HCT116 (cell line): ENCODE data around the gene UBE3C. TPM values are rescaled to one million over a fixed set of nuclear protein-coding genes. Genes with fewer than 3 reads are reported as not detected.
"Not testable (repeated sequence)": the region's sequence is repeated elsewhere in the genome, so short reads cannot be mapped to it uniquely, and the experiment has no call there.

Experiments
- ATAC-seq: fragments of 200-7000 bp; cut with Tn5 transposase; 2 replicates; pipeline ENCODE4 v1.9.1; 2020; ENCODE audit warnings: mild to moderate bottlenecking, moderate library complexity
- BruUV-seq: library from RNA; stranded (reverse); fragments of 400-500 nt; replicated peaks from 2 replicates; lab custom pipeline; 2021; lab: Mats Ljungman, UMichigan
- CTCF ChIA-PET: fragments of 300-600 bp; sonication (Branson Sonifier 250); formaldehyde crosslinking; loops from one replicate; lab custom pipeline; 2021; ENCODE audit warnings: antibody characterized with exemption; lab: Charles Lee
- POLR2A ChIA-PET: fragments of 300-600, 350-600 bp; sonication (Branson Sonifier 250); formaldehyde crosslinking; loops from one replicate; lab custom pipeline; 2021; ENCODE audit warnings: antibody characterized with exemption; lab: Charles Lee
- RAD21 ChIA-PET, 2 experiments: fragments of 300-600 bp; sonication (Branson Sonifier 250); formaldehyde crosslinking; loops; one replicate each; lab custom pipeline; 2023; ENCODE audit warnings: low total read pairs in 2 of 2; ENCODE audit not compliant: uncharacterized antibody in 2 of 2, unreplicated experiment in 2 of 2, low non-redundant PET in 1 of 2; lab: Charles Lee
- DNase-seq: peaks from one replicate; pipeline ENCODE4 v3.0.0-alpha.2; 2010; ENCODE audit warnings: low read depth, low spot score
- H2AFZ ChIP-seq: fragments of 200-600 bp; shearing (Covaris generic), sonication (generic); 2 replicates; pipeline ENCODE4 v1.6.1; 2017; ENCODE audit warnings: low read depth, mixed run types, mixed read lengths, antibody characterized with exemption, low read length; ENCODE audit not compliant: poor library complexity, severe bottlenecking
- H3K27ac ChIP-seq: 2 replicates; pipeline ENCODE4 v1.5.1; 2012; ENCODE audit warnings: low read depth, low read length
- H3K27me3 ChIP-seq: fragments of 200-600 bp; sonication (generic); 2 replicates; pipeline ENCODE4 v1.6.1; 2016; ENCODE audit warnings: mixed run types, low read length, mixed read lengths; ENCODE audit not compliant: insufficient read depth
- H3K36me3 ChIP-seq, 2 experiments: fragments of 200-500 bp in 1 of 2; fragments of 200-600 bp in 1 of 2; sonication (Bioruptor generic) in 1 of 2; sonication (generic) in 1 of 2; 2 replicates each; pipeline versions ENCODE4 v1.5.1 to v1.6.1; 2014 to 2016; ENCODE audit warnings: low read length in 2 of 2, inconsistent platforms in 1 of 2, mixed read lengths in 1 of 2, mixed run types in 1 of 2; ENCODE audit not compliant: insufficient read depth in 2 of 2, control insufficient read depth in 1 of 2
- H3K4me1 ChIP-seq, 2 experiments: fragments of 200-600 bp in 1 of 2; sonication (generic) in 1 of 2; 2 replicates each; pipeline versions ENCODE4 v1.5.1 to v1.6.1; 2012 to 2017; ENCODE audit warnings: low read length in 2 of 2, inconsistent platforms in 1 of 2, mild to moderate bottlenecking in 1 of 2, mixed read lengths in 1 of 2, mixed run types in 1 of 2, moderate library complexity in 1 of 2; ENCODE audit not compliant: insufficient read depth in 2 of 2, control insufficient read depth in 1 of 2
- H3K4me2 ChIP-seq: fragments of 200-600 bp; sonication (generic); 2 replicates; pipeline ENCODE4 v1.6.1; 2017; ENCODE audit warnings: mixed run types, low read length, mixed read lengths
- H3K4me3 ChIP-seq, 2 experiments: fragments of 200-600 bp in 1 of 2; sonication (generic) in 1 of 2; replicated peaks in 1 of 2; 2 replicates each; pipeline ENCODE4 v1.5.1; 2011 to 2016; ENCODE audit warnings: low read length in 2 of 2, control low read depth in 1 of 2, low read depth in 1 of 2, mild to moderate bottlenecking in 1 of 2, mixed read lengths in 1 of 2, mixed run types in 1 of 2
- H3K79me2 ChIP-seq: fragments of 200-600 bp; sonication (generic); 2 replicates; pipeline ENCODE4 v1.6.1; 2017; ENCODE audit warnings: mild to moderate bottlenecking, mixed run types, low read length, moderate library complexity, mixed read lengths; ENCODE audit not compliant: insufficient read depth
- H3K9ac ChIP-seq: fragments of 200-600 bp; sonication (generic); 2 replicates; pipeline ENCODE4 v1.6.1; 2016; ENCODE audit warnings: low read length, mixed read lengths
- H3K9me2 ChIP-seq: fragments of 200-600 bp; sonication (generic), shearing (Covaris generic); 2 replicates; pipeline ENCODE4 v1.6.1; 2017; ENCODE audit warnings: mixed run types, mild to moderate bottlenecking, moderate library complexity; ENCODE audit not compliant: insufficient read depth
- H3K9me3 ChIP-seq, 2 experiments: fragments of 200-500 bp in 1 of 2; fragments of 200-600 bp in 1 of 2; sonication (Bioruptor generic) in 1 of 2; sonication (generic) in 1 of 2; 2 replicates each; pipeline ENCODE4 v1.6.1; 2014 to 2017; ENCODE audit warnings: low read length in 2 of 2, mixed read lengths in 2 of 2, inconsistent platforms in 1 of 2, low read depth in 1 of 2, mild to moderate bottlenecking in 1 of 2, mixed run types in 1 of 2, moderate library complexity in 1 of 2; ENCODE audit not compliant: control insufficient read depth in 1 of 2, insufficient read depth in 1 of 2
- H4K20me1 ChIP-seq: fragments of 200-600 bp; sonication (generic), shearing (Covaris generic); 2 replicates; pipeline ENCODE4 v1.6.1; 2017; ENCODE audit warnings: mixed run types, mild to moderate bottlenecking, moderate library complexity; ENCODE audit not compliant: insufficient read depth
- CBX3 ChIP-seq: IDR thresholded peaks from 2 replicates; pipeline ENCODE4 v1.6.1; 2012; ENCODE audit warnings: low read depth
- CEBPB ChIP-seq: IDR thresholded peaks from 2 replicates; pipeline ENCODE4 v1.6.1; 2012; ENCODE audit warnings: low read depth
- ELF1 ChIP-seq: IDR thresholded peaks from 2 replicates; pipeline ENCODE4 v1.6.1; 2012; ENCODE audit warnings: low read depth, borderline replicate concordance
- EZH2 ChIP-seq: fragments of 200-600 bp; sonication (generic); IDR thresholded peaks from 2 replicates; pipeline ENCODE4 v1.6.1; 2017; ENCODE audit warnings: antibody characterized with exemption, mixed run types
- EZH2phosphoT487 ChIP-seq: fragments of 200-600 bp; IDR thresholded peaks from 2 replicates; pipeline ENCODE4 v1.6.1; 2018; ENCODE audit warnings: antibody characterized with exemption, borderline replicate concordance
- FOSL1 ChIP-seq: IDR thresholded peaks from 2 replicates; pipeline ENCODE4 v1.6.1; 2012; ENCODE audit warnings: low read depth
- JUND ChIP-seq: IDR thresholded peaks from 2 replicates; pipeline ENCODE4 v1.6.1; 2012
- POLR2A ChIP-seq: IDR thresholded peaks from 2 replicates; pipeline ENCODE4 v1.7.0; 2011; ENCODE audit warnings: borderline replicate concordance; ENCODE audit not compliant: insufficient read depth, insufficient read length; ENCODE audit errors: extremely low read depth
- POLR2AphosphoS5 ChIP-seq: IDR thresholded peaks from 2 replicates; pipeline ENCODE4 v1.6.1; 2011; ENCODE audit warnings: mild to moderate bottlenecking, low read depth, low read length, moderate library complexity
- RAD21 ChIP-seq: IDR thresholded peaks from 2 replicates; pipeline ENCODE4 v1.6.1; 2012; ENCODE audit warnings: low read depth, mild to moderate bottlenecking
- SIN3A ChIP-seq: IDR thresholded peaks from 2 replicates; pipeline ENCODE4 v1.6.1; 2012; ENCODE audit warnings: low read depth
- SP1 ChIP-seq: IDR thresholded peaks from 2 replicates; pipeline ENCODE4 v1.6.1; 2012; ENCODE audit warnings: low read depth
- SRF ChIP-seq: IDR thresholded peaks from 2 replicates; pipeline ENCODE4 v1.6.1; 2012; ENCODE audit warnings: low read depth
- YY1 ChIP-seq: IDR thresholded peaks from 2 replicates; pipeline ENCODE4 v1.6.1; 2011; ENCODE audit warnings: low read length, low read depth, moderate library complexity, mild to moderate bottlenecking; ENCODE audit not compliant: insufficient replicate concordance; ENCODE audit errors: extremely low read depth
- ZFX ChIP-seq: fragments of 450-650 bp; IDR thresholded peaks from 2 replicates; pipeline ENCODE4 v1.6.1; 2017
- ZNF274 ChIP-seq: fragments of 200-500 bp; sonication (Bioruptor generic); IDR thresholded peaks from 2 replicates; pipeline ENCODE4 v1.6.1; 2014; ENCODE audit warnings: mild to moderate bottlenecking, low read depth, low read length, inconsistent platforms
- intact Hi-C: fragments of 100-400 bp; cut with micrococcal nuclease; formaldehyde crosslinking; loops from 2 replicates; pipeline ENCODE4 v1.10.0; 2022
- total RNA-seq: library from RNA; stranded (reverse); gene quantifications from one replicate; pipeline ENCODE4 v1.2.1, GENCODE V29; 2021; ENCODE audit not compliant: unreplicated experiment
- TF ChIP-seq, protein P1 (sequence below): IDR thresholded peaks from 2 replicates; pipeline ENCODE4 v1.6.1; 2012
- TF ChIP-seq, protein P2 (sequence below): IDR thresholded peaks from 2 replicates; pipeline ENCODE4 v1.6.1; 2012; ENCODE audit warnings: low read depth

Gene UBE3C
- total RNA-seq, 1 experiment from 2014 or later: 68.3 TPM

DNA sequence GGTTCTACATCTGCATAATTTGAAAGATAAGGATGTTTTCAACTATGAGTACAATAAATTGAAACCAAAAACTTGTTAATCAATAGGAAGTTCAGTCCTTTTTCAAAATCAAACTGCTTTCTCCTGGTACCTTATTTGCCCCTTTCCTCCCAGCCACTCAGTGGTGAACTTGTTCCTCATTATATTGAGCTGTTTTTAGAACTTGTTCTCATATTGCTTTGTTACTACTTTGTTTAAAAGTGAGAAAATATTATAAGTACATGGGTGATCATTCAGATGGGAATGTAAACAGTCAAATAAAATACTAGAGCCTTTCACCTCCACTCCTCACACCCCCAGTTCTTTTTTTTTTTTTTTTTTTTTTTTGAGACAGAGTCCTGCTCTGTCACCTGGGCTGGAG lies 17.2 kb downstream of the UBE3C start (continued):
- TF ChIP-seq EZH2: no peak
- TF ChIP-seq ELF1: no peak

DNA sequence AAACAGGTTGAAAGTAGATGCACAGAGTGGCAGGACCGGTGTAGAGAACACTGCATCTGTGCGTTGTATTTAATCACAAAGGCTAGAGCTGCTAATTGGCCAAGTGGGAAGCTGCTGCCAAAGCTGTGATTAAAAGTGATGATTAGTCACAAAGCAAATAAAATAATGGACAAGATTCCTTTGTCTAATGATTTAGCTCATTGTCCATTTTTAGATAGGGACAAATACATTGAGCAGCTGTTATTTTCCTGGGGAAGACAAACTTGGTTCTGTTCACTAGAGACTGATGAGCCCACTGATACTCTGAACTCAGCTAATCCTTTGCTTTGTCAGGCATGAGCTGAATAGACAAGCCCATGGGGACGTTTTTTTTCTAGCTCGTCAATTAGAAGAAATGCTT lies 19.7 kb downstream of the UBE3C start:
- H3K9ac ChIP-seq: no peak overlapping the region
- peaks cover 0 to 4% of the 10 kb centered on the region in 2 experiments; a peak in 1 of 4 replicates for H3K36me3 ChIP-seq
- H3K4me1 ChIP-seq: peaks cover 0 to 8% of the 10 kb centered on the region in 2 experiments; a peak in 1 of 4 replicates
- no peaks in the 10 kb centered on the region for H3K9me2 ChIP-seq
- peaks cover 47% of the 10 kb centered on the region; the same call in 1 of the 2 replicates for H4K20me1 ChIP-seq
- DNase-seq (no peak), ATAC-seq (no peak)
- ChIA-PET CTCF (no interaction called here), RAD21 (no interaction called here), POLR2A (no interaction called here)
- intact Hi-C loops: no loop called here
- no peak overlapping the region for H3K4me2 ChIP-seq
- no peaks in the 10 kb centered on the region for H3K27me3 ChIP-seq
- H3K9me3 ChIP-seq: no peaks in the 10 kb centered on the region
- peaks cover 99% of the 10 kb centered on the region for H3K79me2 ChIP-seq
- no peak overlapping the region for H2AFZ ChIP-seq
- TF ChIP-seq POLR2AphosphoS5 (no peak), EZH2 (no peak), EZH2phosphoT487 (no peak), RAD21 (no peak), YY1 (no peak), SRF (no peak), CEBPB (no peak), FOSL1 (no peak), JUND (no peak), ELF1 (no peak), POLR2A (no peak), SP1 (no peak), CBX3 (no peak), ZNF274 (no peak), ZFX (no peak), SIN3A (no peak)
- TF ChIP-seq, protein P1, sequence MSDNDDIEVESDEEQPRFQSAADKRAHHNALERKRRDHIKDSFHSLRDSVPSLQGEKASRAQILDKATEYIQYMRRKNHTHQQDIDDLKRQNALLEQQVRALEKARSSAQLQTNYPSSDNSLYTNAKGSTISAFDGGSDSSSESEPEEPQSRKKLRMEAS: no peak
- TF ChIP-seq, protein P2, sequence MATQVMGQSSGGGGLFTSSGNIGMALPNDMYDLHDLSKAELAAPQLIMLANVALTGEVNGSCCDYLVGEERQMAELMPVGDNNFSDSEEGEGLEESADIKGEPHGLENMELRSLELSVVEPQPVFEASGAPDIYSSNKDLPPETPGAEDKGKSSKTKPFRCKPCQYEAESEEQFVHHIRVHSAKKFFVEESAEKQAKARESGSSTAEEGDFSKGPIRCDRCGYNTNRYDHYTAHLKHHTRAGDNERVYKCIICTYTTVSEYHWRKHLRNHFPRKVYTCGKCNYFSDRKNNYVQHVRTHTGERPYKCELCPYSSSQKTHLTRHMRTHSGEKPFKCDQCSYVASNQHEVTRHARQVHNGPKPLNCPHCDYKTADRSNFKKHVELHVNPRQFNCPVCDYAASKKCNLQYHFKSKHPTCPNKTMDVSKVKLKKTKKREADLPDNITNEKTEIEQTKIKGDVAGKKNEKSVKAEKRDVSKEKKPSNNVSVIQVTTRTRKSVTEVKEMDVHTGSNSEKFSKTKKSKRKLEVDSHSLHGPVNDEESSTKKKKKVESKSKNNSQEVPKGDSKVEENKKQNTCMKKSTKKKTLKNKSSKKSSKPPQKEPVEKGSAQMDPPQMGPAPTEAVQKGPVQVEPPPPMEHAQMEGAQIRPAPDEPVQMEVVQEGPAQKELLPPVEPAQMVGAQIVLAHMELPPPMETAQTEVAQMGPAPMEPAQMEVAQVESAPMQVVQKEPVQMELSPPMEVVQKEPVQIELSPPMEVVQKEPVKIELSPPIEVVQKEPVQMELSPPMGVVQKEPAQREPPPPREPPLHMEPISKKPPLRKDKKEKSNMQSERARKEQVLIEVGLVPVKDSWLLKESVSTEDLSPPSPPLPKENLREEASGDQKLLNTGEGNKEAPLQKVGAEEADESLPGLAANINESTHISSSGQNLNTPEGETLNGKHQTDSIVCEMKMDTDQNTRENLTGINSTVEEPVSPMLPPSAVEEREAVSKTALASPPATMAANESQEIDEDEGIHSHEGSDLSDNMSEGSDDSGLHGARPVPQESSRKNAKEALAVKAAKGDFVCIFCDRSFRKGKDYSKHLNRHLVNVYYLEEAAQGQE: no peak
- TF ChIP-seq, all 23 proteins: peak for 0
- Histone ChIP-seq H3K27ac (no peak overlapping the region), H3K4me3 (no peak overlapping the region)
- BruUV-seq: no TSS peak

DNA sequence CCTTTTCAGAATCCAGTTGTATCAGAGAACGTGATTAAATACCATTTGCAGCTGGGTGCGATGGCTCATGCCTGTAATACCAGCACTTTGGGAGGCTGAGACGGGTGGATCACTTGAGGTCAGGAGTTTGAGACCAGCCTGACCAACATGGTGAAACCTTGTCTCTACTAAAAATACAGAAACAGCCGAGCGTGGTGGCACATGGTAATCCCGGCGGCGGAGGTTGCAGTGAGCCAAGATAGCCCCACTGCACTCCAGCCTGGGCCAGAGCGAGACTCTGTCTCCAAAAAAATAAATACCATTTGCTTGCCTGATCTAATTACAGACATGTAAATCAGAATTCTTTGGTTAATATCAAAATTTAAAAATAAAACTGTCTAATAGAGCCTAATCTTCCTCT lies 20.8 kb downstream of the UBE3C start:
- H3K36me3 ChIP-seq, H3K27me3 ChIP-seq, RAD21 ChIA-PET, H3K9me2 ChIP-seq, H3K4me3 ChIP-seq, H3K9ac ChIP-seq, H2AFZ ChIP-seq, intact Hi-C loops, BruUV-seq, DNase-seq, H3K9me3 ChIP-seq, POLR2A ChIA-PET, H3K27ac ChIP-seq, ATAC-seq, H3K4me2 ChIP-seq, H3K4me1 ChIP-seq, CTCF ChIA-PET: not testable (repeated sequence)
- Histone ChIP-seq H4K20me1 (peaks cover 43% of the 10 kb centered on the region; the same call in 1 of the 2 replicates), H3K79me2 (peaks cover 99% of the 10 kb centered on the region)
